Breast epithelium (tissue), 3 donors: ENCODE data around the gene TVP23A.

Experiments
- POLR2A ChIP-seq: fragments of 450-650 bp; IDR thresholded peaks from one replicate; pipeline ENCODE4 v1.6.1; 2016; ENCODE audit warnings: antibody characterized with exemption, mild to moderate bottlenecking, moderate library complexity
- TF ChIP-seq, protein P1 (sequence below), 3 donors: fragments of 450-650 bp; IDR thresholded peaks; one replicate each; pipeline ENCODE4 v1.5.1; 2016 to 2017; ENCODE audit warnings: antibody characterized with exemption in 3 of 3, mild to moderate bottlenecking in 3 of 3, moderate library complexity in 3 of 3

- no peak for TF ChIP-seq POLR2A
- TF ChIP-seq, protein P1, sequence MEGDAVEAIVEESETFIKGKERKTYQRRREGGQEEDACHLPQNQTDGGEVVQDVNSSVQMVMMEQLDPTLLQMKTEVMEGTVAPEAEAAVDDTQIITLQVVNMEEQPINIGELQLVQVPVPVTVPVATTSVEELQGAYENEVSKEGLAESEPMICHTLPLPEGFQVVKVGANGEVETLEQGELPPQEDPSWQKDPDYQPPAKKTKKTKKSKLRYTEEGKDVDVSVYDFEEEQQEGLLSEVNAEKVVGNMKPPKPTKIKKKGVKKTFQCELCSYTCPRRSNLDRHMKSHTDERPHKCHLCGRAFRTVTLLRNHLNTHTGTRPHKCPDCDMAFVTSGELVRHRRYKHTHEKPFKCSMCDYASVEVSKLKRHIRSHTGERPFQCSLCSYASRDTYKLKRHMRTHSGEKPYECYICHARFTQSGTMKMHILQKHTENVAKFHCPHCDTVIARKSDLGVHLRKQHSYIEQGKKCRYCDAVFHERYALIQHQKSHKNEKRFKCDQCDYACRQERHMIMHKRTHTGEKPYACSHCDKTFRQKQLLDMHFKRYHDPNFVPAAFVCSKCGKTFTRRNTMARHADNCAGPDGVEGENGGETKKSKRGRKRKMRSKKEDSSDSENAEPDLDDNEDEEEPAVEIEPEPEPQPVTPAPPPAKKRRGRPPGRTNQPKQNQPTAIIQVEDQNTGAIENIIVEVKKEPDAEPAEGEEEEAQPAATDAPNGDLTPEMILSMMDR (IDR thresholded peaks at IDR 0.05): no peak
These were observed 27.5 kb downstream of the TVP23A start for GRCh38 chr16:10791048-10791447.
